NCI-H510A treated with DMSO at 0.1 percent for 48 hours (cell line): Measurements from ENCODE around the gene PAQR8.

Source experiments
- DNase-seq: peaks from one replicate; lab custom pipeline; 2025; lab: John Stamatoyannopoulos, UW

Gene PAQR8

GRCh38 chr6:52347818-52348217 lies 14.1 kb upstream of the PAQR8 start:
- no peak for DNase-seq

GRCh38 chr6:52351879-52352238 lies 10.1 kb upstream of the PAQR8 start:
- no peak for DNase-seq

- DNase-seq: peak; percentile 94
Observed at GRCh38 chr6:52352239-52353018, 9.5 kb upstream of the PAQR8 start.

- DNase-seq: no peak
Observed at GRCh38 chr6:52356017-52356416, 5.9 kb upstream of the PAQR8 start.

- no peak for DNase-seq
Observed at GRCh38 chr6:52359403-52359802, 2.5 kb upstream of the PAQR8 start.

GRCh38 chr6:52360028-52360427 lies 1.9 kb upstream of the PAQR8 start:
- DNase-seq: no peak

- no peak for DNase-seq
Observed at GRCh38 chr6:52360601-52361413, 1.1 kb upstream of the PAQR8 start.

- no peak for DNase-seq
Observed at GRCh38 chr6:52361414-52361944, 472 bp upstream of the PAQR8 start.

GRCh38 chr6:52362443-52363227 lies 684 bp downstream of the PAQR8 start:
- DNase-seq: peak; percentile 28

GRCh38 chr6:52363228-52363867 lies 1.4 kb downstream of the PAQR8 start:
- no peak for DNase-seq

GRCh38 chr6:52364480-52365166 lies 2.7 kb downstream of the PAQR8 start:
- DNase-seq: no peak

- no peak for DNase-seq
Observed at GRCh38 chr6:52365317-52365716, 3.4 kb downstream of the PAQR8 start.

GRCh38 chr6:52365866-52366540 lies 4.1 kb downstream of the PAQR8 start:
- DNase-seq: no peak

GRCh38 chr6:52368002-52368401 lies 6.1 kb downstream of the PAQR8 start:
- DNase-seq: no peak

GRCh38 chr6:52369234-52369633 lies 7.3 kb downstream of the PAQR8 start:
- DNase-seq: no peak

- DNase-seq: no peak
Observed at GRCh38 chr6:52371656-52372191, 9.8 kb downstream of the PAQR8 start.

- no peak for DNase-seq
Observed at GRCh38 chr6:52373151-52373690, 11.3 kb downstream of the PAQR8 start.

- no peak for DNase-seq
Observed at GRCh38 chr6:52374247-52374646, 12.3 kb downstream of the PAQR8 start.

GRCh38 chr6:52375780-52376556 lies 14.0 kb downstream of the PAQR8 start:
- DNase-seq: no peak
